Gastrocnemius medialis (tissue), 4 donors: ENCODE data around the gene BRCA1.

Experiments
- CTCF ChIP-seq, 5 experiments: fragments of 450-650 bp in 3 of 5; fragments of 200-600 bp in 2 of 5; sonication (generic) in 2 of 5; IDR thresholded peaks in 4 of 5; conservative IDR thresholded peaks in 1 of 5; 1 replicate in 4 of 5; 2 replicates in 1 of 5; pipeline ENCODE4 v1.5.1; 2016 to 2019; ENCODE audit warnings: antibody characterized with exemption in 5 of 5, mild to moderate bottlenecking in 3 of 5, moderate library complexity in 3 of 5
- POLR2A ChIP-seq, 2 donors: fragments of 450-650 bp; IDR thresholded peaks; one replicate each; pipeline ENCODE4 v1.6.1; 2017; ENCODE audit warnings: antibody characterized with exemption in 2 of 2, mild to moderate bottlenecking in 2 of 2, moderate library complexity in 2 of 2

DNA sequence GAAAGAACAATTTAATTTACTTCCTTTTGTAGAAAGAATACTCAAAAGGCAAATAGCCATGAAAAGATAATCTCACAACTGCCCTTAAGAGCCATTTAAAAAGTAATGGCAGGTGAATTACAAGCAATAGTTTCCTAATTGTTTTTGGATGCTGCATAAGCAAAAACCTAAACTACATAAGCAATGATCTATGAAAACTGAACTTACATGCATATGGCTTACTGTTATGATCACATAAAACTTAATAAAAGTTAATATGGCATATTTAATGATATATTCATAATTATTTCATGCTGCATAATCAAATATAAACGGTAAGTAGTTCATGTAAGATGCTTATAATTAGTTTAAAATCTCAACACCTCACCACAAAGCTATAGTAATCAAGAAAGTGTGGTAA lies 18.6 kb downstream of the BRCA1 start:
- TF ChIP-seq POLR2A (IDR thresholded peaks at IDR 0.05) (no peak), CTCF (IDR thresholded peaks at IDR 0.05 in 4 of 5, conservative IDR thresholded peaks at IDR 0.05 in 1 of 5) (no peak)
